Activated CD8-positive, alpha-beta memory T cell treated with anti-CD3 and anti-CD28 coated beads for 24 hours (primary cell): ENCODE results near the gene CNGB1.
"Not testable (repeated sequence)": the region's sequence is repeated elsewhere in the genome, so short reads cannot be mapped to it uniquely, and the experiment has no call there.

ENCODE experiments used
- DNase-seq: peaks from one replicate; pipeline ENCODE4 v3.0.0-alpha.2; 2020

The CNGB1 gene

DNA sequence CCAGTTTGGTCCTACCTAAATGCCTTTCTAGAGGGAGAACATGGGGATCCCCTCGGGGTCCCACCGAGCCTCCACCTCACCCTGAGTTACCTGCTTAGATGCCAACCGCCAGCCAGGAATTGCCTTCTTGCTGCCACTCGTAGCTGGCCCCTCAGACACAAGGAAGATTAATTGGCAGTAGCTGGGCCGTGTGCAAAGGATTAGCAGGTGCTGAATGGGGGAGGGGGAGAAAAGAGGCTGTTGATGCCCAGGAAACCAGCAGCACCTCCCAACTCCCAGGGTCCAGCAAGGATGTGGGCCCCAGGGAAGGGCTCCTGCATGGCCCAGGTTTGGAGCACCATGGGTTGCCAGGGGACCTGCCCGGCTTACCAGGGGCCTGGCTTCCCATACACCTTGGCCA, at the start of gene CNGB1:
CNGB1 (minus strand) TSS at position 159 of the 400 bp plus-strand sequence. CDS start 3,842 bp downstream, outside the sequence.
- DNase-seq = no peak

DNA sequence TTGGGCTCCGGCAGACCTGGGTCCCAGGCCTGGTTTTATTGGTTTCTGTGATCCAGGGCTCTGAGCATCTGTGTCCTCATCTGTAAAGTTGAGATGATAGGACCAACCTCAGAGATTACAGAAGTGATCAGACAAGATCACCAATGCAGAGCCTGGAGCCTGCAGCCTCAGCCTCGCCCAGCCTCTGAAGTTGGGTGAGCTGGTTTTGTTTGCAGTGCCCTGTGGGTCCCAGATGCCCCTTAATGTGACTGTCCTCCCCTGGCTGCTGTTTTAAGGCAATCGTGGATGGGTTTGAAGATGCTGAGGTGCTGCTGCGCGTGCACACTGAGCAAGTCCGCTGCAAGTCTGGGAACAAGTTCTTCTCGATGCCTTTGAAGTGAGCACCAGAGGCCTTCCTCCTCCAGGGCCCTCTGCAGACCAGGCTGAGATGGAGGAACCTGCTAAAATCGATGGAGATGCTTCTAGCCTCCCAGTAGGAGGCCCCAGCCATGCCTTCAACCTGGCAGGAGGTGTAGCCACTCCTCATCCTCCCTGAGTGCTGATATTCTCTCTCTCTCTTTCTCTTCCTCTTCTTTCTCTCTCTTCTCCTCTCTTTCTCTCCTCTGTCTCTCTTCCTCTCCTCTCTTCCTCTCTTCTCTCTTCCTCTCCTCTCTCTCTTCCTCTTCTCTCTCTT, 49.1 kb upstream of the CNGB1 start:
- no peak for DNase-seq

DNA sequence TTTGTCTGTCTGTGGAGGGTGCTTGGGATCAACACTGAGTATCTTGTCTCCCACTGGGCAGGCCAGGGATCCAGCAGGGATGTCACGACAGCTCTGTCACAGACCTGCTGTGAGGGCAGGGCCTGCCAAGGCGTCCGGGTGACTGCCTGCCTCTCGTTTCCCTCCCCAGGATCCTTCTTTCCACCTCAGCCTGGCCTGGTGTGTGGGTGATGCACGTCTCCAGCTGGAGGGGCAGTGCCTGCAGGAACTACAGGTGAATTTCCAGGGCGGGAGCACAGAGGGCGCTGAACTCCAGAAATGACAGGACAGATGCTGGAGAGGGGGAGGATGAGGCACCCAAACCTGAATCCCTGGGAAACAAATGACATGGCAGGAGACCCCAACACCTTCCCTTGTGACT, 47.9 kb upstream of the CNGB1 start:
- DNase-seq = no peak

- no peak for DNase-seq
These were observed 46.0 kb upstream of the CNGB1 start for GRCh38 chr16:58016840-58017446.

- no peak for DNase-seq
These were observed 42.5 kb upstream of the CNGB1 start for GRCh38 chr16:58013201-58013956.

GRCh38 chr16:58012481-58012880, 41.6 kb upstream of the CNGB1 start:
- DNase-seq = no peak

- no peak for DNase-seq
These were observed 40.7 kb upstream of the CNGB1 start for GRCh38 chr16:58011652-58012051.

- no peak for DNase-seq
These were observed 40.0 kb upstream of the CNGB1 start for GRCh38 chr16:58010886-58011285.

- DNase-seq = no peak
These were observed 39.0 kb upstream of the CNGB1 start for GRCh38 chr16:58009856-58010416.

DNA sequence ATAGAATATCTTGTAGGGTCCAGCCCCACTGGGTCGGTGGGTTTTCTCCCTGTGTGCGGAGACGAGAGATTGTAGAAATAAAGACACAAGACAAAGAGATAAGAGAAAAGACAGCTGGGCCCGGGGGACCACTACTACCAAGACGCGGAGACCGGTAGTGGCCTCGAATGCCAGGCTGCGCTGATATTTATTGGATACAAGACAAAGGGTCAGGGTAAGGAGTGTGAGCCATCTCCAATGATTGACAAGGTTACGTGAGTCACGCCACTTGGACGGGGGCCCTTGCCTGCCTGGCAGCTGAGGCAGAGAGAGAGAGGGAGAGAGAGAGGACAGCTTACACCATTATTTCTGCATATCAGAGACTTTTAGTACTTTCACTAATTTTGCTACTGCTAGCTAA, 33.8 kb upstream of the CNGB1 start:
- not testable (repeated sequence) for DNase-seq

GRCh38 chr16:58002936-58003335, 32.0 kb upstream of the CNGB1 start:
- DNase-seq = no peak

DNA sequence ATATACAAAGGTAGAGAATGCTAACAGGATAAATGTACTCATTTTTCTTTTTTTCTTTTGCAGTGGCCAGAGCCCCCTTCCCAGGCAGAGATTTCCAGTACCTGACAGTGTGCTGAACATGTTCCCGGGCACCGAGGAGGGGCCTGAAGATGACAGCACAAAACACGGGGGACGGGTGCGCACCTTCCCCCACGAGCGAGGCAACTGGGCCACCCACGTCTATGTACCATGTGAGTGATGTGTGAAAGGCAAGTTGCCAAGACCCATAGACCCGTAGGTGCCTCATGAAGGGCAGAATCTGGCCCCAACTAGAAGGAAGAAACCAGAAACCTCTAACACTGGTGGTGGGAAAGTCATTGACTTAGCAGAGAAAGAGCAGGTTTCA, 31.5 kb upstream of the CNGB1 start:
- DNase-seq = no peak

GRCh38 chr16:58001781-58002415, 31.0 kb upstream of the CNGB1 start:
- no peak for DNase-seq

DNA sequence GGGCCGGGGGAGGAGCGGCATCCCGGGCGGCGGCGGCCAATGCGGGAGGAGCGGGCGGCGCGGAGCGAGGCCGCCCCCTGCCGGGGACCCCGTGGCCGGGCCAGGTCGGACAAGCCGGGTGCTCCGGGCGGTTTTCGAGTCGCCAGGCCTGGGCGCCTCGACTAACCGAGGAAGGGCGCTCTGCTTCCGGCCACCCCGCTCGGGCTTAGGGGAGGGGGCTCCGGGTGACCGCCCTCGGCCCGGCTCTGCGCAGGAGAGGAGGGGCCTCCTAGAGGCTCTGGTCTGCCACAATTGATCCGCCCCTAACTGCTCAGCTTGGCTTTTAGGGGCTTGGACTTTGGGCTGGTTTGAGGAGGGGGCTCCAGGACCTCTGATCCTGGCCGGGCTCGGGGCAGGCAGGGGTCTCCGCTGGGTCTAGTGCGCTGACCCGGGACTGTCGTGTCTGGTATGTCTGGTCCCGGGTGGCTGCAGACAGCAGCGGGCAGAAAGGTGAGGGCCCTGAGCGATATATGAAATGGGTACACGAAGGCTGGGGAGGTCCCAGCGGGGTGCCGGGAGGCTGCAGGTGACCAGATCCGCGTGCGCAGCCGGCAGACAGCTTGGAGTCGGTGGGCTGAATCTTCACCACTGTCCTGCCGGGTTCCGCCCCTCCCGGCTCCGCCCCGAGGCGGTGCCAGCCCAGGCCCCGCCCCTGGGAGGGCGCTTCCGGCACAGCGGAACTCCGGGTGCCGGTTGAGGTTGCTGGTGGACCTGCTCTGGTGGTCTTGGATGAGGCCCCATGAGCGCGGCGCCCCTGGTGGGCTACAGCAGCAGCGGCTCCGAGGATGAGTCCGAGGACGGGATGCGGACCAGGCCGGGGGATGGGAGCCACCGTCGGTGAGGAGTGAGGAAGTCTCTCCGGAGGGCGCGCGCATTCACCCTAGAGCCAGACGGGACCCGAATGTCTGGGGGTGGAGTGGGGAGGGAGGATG, 30.1 kb upstream of the CNGB1 start, which contains the start of gene USB1:
USB1 (plus strand) TSS at position 702 of the 971 bp plus-strand sequence; CDS start at position 779, 77 bp downstream.
- peak; percentile 95 for DNase-seq

DNA sequence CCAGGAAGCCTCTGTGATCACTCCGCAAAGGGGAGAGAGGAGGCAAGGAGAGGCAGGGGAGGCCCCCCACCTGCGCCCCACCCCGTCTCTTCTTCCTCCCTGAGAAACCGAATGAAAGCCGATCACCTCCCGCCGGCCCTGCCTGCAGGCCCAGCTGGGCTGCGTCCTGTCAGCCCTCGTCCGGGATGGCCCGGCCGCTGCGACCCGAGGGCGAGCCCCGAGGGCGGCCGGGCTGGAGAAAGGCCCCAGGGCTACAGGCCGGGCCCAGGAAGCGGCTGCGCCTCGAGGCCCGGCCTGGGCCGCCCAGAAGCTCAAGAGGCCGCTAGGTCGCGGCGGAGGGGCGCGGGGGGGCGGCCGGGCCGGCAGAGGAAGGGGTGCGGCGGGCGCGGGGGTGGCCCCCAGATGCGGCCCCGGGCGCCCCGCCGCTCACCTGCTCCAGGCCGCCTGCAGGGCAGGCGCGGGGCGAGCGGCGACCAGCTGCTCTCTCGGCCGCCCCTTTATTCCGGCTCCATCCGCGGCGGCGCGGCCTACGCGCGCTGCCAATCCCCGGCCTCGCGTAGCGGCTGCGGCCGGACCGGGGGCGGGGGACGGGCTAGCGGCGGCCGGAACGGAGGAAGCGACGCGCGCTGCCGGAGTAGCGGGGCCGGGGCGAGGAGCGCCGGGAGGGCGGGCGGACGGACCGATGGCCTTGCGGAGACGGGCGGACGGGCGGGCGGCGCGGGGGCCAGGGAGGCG, 29.2 kb upstream of the CNGB1 start, which contains the start of gene ZNF319:
ZNF319 (minus strand) TSS at position 702 of the 735 bp plus-strand sequence. CDS start 2,407 bp downstream, outside the sequence.
- peak; percentile 65 for DNase-seq

GRCh38 chr16:57999366-57999970, 28.5 kb upstream of the CNGB1 start:
- peak; percentile 72 for DNase-seq

GRCh38 chr16:57998992-57999365, 28.1 kb upstream of the CNGB1 start:
- no peak for DNase-seq

- peak; percentile 80 for DNase-seq
These were observed 27.6 kb upstream of the CNGB1 start for GRCh38 chr16:57998486-57998885.

- DNase-seq = no peak
These were observed 26.8 kb upstream of the CNGB1 start for GRCh38 chr16:57997528-57998265.

- DNase-seq = no peak
These were observed 26.2 kb upstream of the CNGB1 start for GRCh38 chr16:57997176-57997527.
